ENCODE data around the gene LTBP2. TPM values are rescaled to one million over a fixed set of nuclear protein-coding genes. Genes with fewer than 3 reads are reported as not detected.

The LTBP2 gene
- total RNA-seq, 1 donor = 493 TPM

DNA sequence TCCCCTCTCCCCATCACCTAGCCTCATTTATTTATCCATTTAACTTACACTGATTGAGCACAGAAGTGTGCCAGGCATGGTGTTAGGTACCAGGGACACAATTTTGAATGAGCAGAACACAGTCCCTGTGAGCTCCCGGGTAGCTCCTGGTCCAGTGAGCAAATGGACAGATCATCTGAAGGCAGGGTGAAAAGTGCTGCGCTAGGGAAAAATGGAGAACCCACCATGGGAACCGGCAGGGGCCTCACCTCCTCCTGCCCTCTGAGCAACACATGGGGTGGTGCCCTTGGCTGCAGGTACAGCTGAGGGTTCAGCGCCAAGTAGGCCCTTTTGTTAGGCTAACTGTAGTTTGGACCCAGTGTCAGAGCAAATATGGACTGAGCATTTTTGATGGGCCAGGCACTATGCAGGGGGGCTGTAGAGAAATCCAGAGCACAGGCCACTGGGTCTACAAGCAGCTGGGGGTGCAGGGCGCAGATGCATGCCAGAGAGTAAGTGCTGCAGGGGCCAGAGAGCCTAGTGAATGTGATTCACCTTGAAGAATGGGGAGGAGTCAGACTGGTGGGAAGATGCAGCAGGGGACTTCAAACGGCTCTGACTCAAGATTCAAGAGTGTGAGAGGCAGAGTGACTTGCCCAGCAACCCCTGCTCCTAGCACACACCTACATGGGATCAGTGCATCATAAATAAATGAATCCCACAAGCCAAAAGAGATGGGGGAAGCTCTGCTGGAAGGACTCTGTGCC, 28.2 kb downstream of the LTBP2 start:
- Histone ChIP-seq H3K4me2 (ENCODE audit: insufficient read depth, low read length) (no peak overlapping the region), H3K9me3 (ENCODE audit: low read depth, low read length) (no peaks in the 10 kb centered on the region), H3K27ac (ENCODE audit: low read depth, low read length) (peak overlapping the region; percentile 57), H3K4me3 (ENCODE audit: insufficient read depth, low read length) (no peak overlapping the region), H3K27me3 (ENCODE audit: insufficient read depth, low read length) (no peaks in the 10 kb centered on the region), H3K79me2 (ENCODE audit: insufficient read depth, low read length) (peaks cover 97% of the 10 kb centered on the region), H2AFZ (ENCODE audit: low read length) (no peak overlapping the region), H3K4me1 (ENCODE audit: insufficient read depth, low read length) (peaks cover 40% of the 10 kb centered on the region), H3K36me3 (ENCODE audit: insufficient read depth, low read length) (peaks cover 69% of the 10 kb centered on the region), H4K20me1 (ENCODE audit: insufficient read depth, low read length) (peaks cover 14% of the 10 kb centered on the region)
- TF ChIP-seq, protein P1, sequence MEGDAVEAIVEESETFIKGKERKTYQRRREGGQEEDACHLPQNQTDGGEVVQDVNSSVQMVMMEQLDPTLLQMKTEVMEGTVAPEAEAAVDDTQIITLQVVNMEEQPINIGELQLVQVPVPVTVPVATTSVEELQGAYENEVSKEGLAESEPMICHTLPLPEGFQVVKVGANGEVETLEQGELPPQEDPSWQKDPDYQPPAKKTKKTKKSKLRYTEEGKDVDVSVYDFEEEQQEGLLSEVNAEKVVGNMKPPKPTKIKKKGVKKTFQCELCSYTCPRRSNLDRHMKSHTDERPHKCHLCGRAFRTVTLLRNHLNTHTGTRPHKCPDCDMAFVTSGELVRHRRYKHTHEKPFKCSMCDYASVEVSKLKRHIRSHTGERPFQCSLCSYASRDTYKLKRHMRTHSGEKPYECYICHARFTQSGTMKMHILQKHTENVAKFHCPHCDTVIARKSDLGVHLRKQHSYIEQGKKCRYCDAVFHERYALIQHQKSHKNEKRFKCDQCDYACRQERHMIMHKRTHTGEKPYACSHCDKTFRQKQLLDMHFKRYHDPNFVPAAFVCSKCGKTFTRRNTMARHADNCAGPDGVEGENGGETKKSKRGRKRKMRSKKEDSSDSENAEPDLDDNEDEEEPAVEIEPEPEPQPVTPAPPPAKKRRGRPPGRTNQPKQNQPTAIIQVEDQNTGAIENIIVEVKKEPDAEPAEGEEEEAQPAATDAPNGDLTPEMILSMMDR (IDR thresholded peaks at IDR 0.05; ENCODE audit: extremely low read depth, low read depth, low read length) = no peak
- DNase-seq (ENCODE audit: insufficient read length, low spot score, missing footprints) = peak; percentile 96

DNA sequence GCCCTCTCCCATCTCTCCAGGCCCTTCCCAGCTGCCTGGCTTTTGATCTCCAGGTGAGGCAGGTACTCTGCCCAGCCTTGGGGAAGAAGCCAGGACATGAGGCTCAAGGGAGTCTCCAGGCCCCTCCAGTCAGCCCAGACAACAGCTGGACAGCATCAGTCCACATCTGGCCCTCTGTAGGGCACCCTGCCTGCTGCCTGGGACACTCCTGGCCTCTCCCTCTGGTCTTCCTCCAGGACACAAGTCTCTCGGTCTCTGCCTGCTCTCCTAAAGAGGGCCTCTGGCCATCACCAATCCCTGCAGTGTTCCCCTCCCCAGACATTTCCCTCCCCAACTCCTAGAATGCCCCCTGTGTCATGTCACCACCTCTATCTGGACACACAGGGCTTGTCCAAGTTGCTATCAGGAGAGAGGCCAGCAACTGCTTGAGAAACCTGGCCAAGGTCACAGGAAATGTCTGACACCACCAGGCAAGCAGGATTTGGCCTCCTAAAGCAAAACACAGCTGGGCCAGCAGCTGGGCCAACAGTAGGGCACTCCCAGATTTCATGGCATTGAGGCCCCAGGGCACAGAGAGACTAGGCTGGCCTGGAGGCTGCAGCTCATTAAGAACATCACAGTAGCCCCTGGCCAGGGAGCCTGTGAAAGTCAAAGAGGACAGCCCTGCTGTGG, 29.0 kb downstream of the LTBP2 start:
- Histone ChIP-seq H3K4me3 (ENCODE audit: insufficient read depth, low read length) (no peak overlapping the region), H3K4me2 (ENCODE audit: insufficient read depth, low read length) (no peak overlapping the region), H4K20me1 (ENCODE audit: insufficient read depth, low read length) (peaks cover 14% of the 10 kb centered on the region), H3K4me1 (ENCODE audit: insufficient read depth, low read length) (peaks cover 41% of the 10 kb centered on the region), H3K27ac (ENCODE audit: low read depth, low read length) (peak overlapping the region; percentile 57), H3K36me3 (ENCODE audit: insufficient read depth, low read length) (peaks cover 70% of the 10 kb centered on the region), H3K79me2 (ENCODE audit: insufficient read depth, low read length) (peaks cover 96% of the 10 kb centered on the region), H3K9me3 (ENCODE audit: low read depth, low read length) (no peaks in the 10 kb centered on the region), H3K27me3 (ENCODE audit: insufficient read depth, low read length) (no peaks in the 10 kb centered on the region), H2AFZ (ENCODE audit: low read length) (no peak overlapping the region)
- no peak for DNase-seq (ENCODE audit: insufficient read length, low spot score, missing footprints)
- TF ChIP-seq, protein P1 (IDR thresholded peaks at IDR 0.05; ENCODE audit: extremely low read depth, low read depth, low read length) = no peak

DNA sequence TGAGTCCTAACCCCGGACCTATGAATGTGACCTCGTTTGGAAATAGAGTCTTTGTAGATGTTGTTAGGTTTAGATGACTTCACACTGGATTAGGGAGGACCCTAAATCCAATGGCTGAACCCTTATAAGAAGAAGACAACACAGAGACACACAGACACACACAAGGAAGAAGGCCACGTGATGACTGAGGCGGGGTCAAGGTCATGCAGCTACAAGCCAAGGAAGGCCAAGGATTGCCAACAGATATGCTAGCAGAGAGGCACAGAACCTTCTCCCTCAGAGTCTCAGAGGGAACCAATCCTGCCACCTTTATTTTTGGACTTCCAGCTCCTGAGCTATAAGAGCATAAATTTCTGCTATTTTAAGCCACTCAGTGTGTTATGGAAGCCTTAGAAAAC, 31.8 kb downstream of the LTBP2 start:
- Histone ChIP-seq H3K36me3 (ENCODE audit: insufficient read depth, low read length) (peaks cover 74% of the 10 kb centered on the region), H3K27ac (ENCODE audit: low read depth, low read length) (peak overlapping the region; percentile 84), H3K4me2 (ENCODE audit: insufficient read depth, low read length) (peak overlapping the region; percentile 3), H3K4me3 (ENCODE audit: insufficient read depth, low read length) (no peak overlapping the region), H4K20me1 (ENCODE audit: insufficient read depth, low read length) (peaks cover 4% of the 10 kb centered on the region), H3K27me3 (ENCODE audit: insufficient read depth, low read length) (no peaks in the 10 kb centered on the region), H3K9me3 (ENCODE audit: low read depth, low read length) (no peaks in the 10 kb centered on the region), H3K4me1 (ENCODE audit: insufficient read depth, low read length) (peaks cover 67% of the 10 kb centered on the region), H2AFZ (ENCODE audit: low read length) (no peak overlapping the region), H3K79me2 (ENCODE audit: insufficient read depth, low read length) (peaks cover 95% of the 10 kb centered on the region)
- TF ChIP-seq, protein P1 (IDR thresholded peaks at IDR 0.05; ENCODE audit: extremely low read depth, low read depth, low read length) = no peak
- no peak for DNase-seq (ENCODE audit: insufficient read length, low spot score, missing footprints)

Measured in osteoblast (primary cell).